K562 (cell line): ENCODE data around the gene ZNF552. TPM values are rescaled to one million over a fixed set of nuclear protein-coding genes. Genes with fewer than 3 reads are reported as not detected.

Experiments used
- L3MBTL2 ChIP-seq: fragments of 450-650 bp; IDR thresholded peaks from 2 replicates; pipeline ENCODE4 v1.6.1; 2016; ENCODE audit warnings: mild to moderate bottlenecking, moderate library complexity
- MAX ChIP-seq: sonication (generic); formaldehyde crosslinking; IDR thresholded peaks from 2 replicates; pipeline ENCODE4 v1.9.0; 2022; ENCODE audit warnings: mild to moderate bottlenecking, missing genetic modification reagents
- MGA ChIP-seq: fragments of 450-650 bp; IDR thresholded peaks from 2 replicates; pipeline ENCODE4 v1.6.1; 2016; ENCODE audit warnings: mild to moderate bottlenecking, moderate library complexity
- NCOR1 ChIP-seq: fragments of 450-650 bp; IDR thresholded peaks from 2 replicates; pipeline ENCODE4 v1.6.1; 2016; ENCODE audit warnings: mild to moderate bottlenecking, moderate library complexity
- RCOR1 ChIP-seq, 2 experiments: IDR thresholded peaks; 2 replicates each; pipeline ENCODE4 v1.6.1; 2012; ENCODE audit warnings: low read depth in 2 of 2, low read length in 2 of 2, borderline replicate concordance in 1 of 2, improper control_type of control experiment in 1 of 2
- TAL1 ChIP-seq: fragments of 450-650 bp; IDR thresholded peaks from 2 replicates; pipeline ENCODE4 v1.6.1; 2016; ENCODE audit warnings: mild to moderate bottlenecking
- TRIM24 ChIP-seq, 2 experiments: fragments of 450-650 bp; IDR thresholded peaks; 2 replicates each; pipeline ENCODE4 v1.6.1; 2016
- polyA plus RNA-seq, 8 experiments: library from polyadenylated mRNA; depleted of rRNA in 4 of 8; stranded (reverse) in 5 of 8; unstranded in 3 of 8; fragments of >200 nt; fragmentation: Nextera tagmentation in 2 of 8; fragmentation: Illumina TruSeq in 1 of 8; extraction: Ambion mirVana in 2 of 8; extraction: Trizol in 1 of 8; gene quantifications; 2 replicates each; pipeline versions ENCODE4 v1.2.1 to v1.2.3, GENCODE V29; 2011 to 2014; ENCODE audit warnings: inconsistent platforms in 1 of 8, missing spikeins in 1 of 8
- total RNA-seq, 7 experiments: library from RNA; depleted of rRNA in 6 of 7; stranded (reverse); fragments of >200 nt in 6 of 7; fragmentation: Illumina TruSeq in 2 of 7; extraction: Trizol in 2 of 7; gene quantifications; 2 replicates each; pipeline versions ENCODE4 v1.2.1 to v1.2.3, GENCODE V29; 2011 to 2021; ENCODE audit warnings: low replicate concordance in 1 of 7

The ZNF552 gene
- total and polyA plus RNA-seq, 9 of the 15 experiments (the other 6 are each of a cell fraction or from before 2014, with no cell fraction given), result 4.4 to 12.4 (median 8.5) TPM

GRCh38 chr19:57810410-57811295, 4.1 kb downstream of the ZNF552 start (continued):
- TF ChIP-seq NCOR1 (peak; percentile 31; the same call in 1 of the 2 replicates), MAX (peak; percentile 71), MGA (peak; percentile 51), TAL1 (peak; percentile 28; the same call in 1 of the 2 replicates), TRIM24 (IDR thresholded peaks at IDR 0.05) (peak in 1 of 2 experiments; percentile 41; a peak in 1 of 4 replicates), L3MBTL2 (peak; percentile 81), RCOR1 (IDR thresholded peaks at IDR 0.05; ENCODE audit: borderline replicate concordance in 1 of 2, low read depth in 2 of 2, low read length in 2 of 2) (0 out of 4 replicates have a peak, but pooled peaks of 1 of the 2 experiments have one; percentile 28)
